T-cell (primary cell): Measurements from ENCODE around the gene SLC13A5. TPM values are rescaled to one million over a fixed set of nuclear protein-coding genes. Genes with fewer than 3 reads are reported as not detected.
"Not testable (repeated sequence)": the region's sequence is repeated elsewhere in the genome, so short reads cannot be mapped to it uniquely, and the experiment has no call there.

Experiments used
- ATAC-seq, 4 experiments: fragments of 200-7000 bp in 3 of 4; fragments of 150-1000 bp in 1 of 4; cut with Tn5 transposase; replicated peaks in 1 of 4; 1 replicate in 3 of 4; 2 replicates in 1 of 4; pipeline ENCODE4 v1.10.0; 2021; ENCODE audit warnings: moderate library complexity in 3 of 4, mild to moderate bottlenecking in 2 of 4, moderate number of reproducible peaks in 1 of 4
- CTCF ChIA-PET, 2 donors: fragments of 300-600 bp; sonication (Branson Sonifier 250); formaldehyde crosslinking; loops; one replicate each; lab custom pipeline; 2022; ENCODE audit warnings: antibody characterized with exemption in 2 of 2; lab: Charles Lee
- POLR2A ChIA-PET, 2 donors: fragments of 300-600 bp; sonication (Branson Sonifier 250); formaldehyde crosslinking; loops; one replicate each; lab custom pipeline; 2022; ENCODE audit warnings: antibody characterized with exemption in 2 of 2; lab: Charles Lee
- DNase-seq, 35 experiments: peaks; one replicate each; pipeline versions ENCODE4 v3.0.0 to v3.0.0-alpha.2; 2013 to 2023
- H3K27ac ChIP-seq: one replicate; pipeline ENCODE4 v1.5.1; 2013; ENCODE audit warnings: low read length
- H3K27me3 ChIP-seq, 2 experiments: replicated peaks in 1 of 2; 1 replicate in 1 of 2; 2 replicates in 1 of 2; pipeline versions ENCODE4 v1.6.1 to v1.7.0; 2013; ENCODE audit warnings: low read length in 1 of 2, mixed read lengths in 1 of 2; ENCODE audit not compliant: control insufficient read depth in 2 of 2, insufficient read depth in 2 of 2; ENCODE audit errors: extremely low read depth in 1 of 2
- H3K36me3 ChIP-seq, 2 donors: 1 replicate in 1 of 2; 2 replicates in 1 of 2; pipeline versions ENCODE4 v1.6.1 to v1.7.0; 2013; ENCODE audit warnings: low read length in 1 of 2; ENCODE audit not compliant: control insufficient read depth in 2 of 2, insufficient read depth in 1 of 2; ENCODE audit errors: extremely low read depth in 1 of 2
- H3K4me1 ChIP-seq, 2 experiments: 1 replicate in 1 of 2; 2 replicates in 1 of 2; pipeline versions ENCODE4 v1.6.1 to v1.7.0; 2013; ENCODE audit warnings: low read length in 2 of 2, mixed read lengths in 1 of 2; ENCODE audit not compliant: insufficient read depth in 2 of 2, control insufficient read depth in 1 of 2; ENCODE audit errors: extremely low read depth in 1 of 2
- H3K4me3 ChIP-seq, 2 donors: 1 replicate in 1 of 2; 2 replicates in 1 of 2; pipeline versions ENCODE4 v1.5.1 to v1.7.0; 2013; ENCODE audit warnings: mild to moderate bottlenecking in 2 of 2, low read length in 1 of 2, moderate library complexity in 1 of 2; ENCODE audit not compliant: control insufficient read depth in 1 of 2; ENCODE audit errors: extremely low read depth in 1 of 2
- H3K9me3 ChIP-seq: 2 replicates; pipeline ENCODE4 v1.7.0; 2013
- H3K27ac Mint-ChIP-seq, 2 donors: one replicate each; pipeline ENCODE4 v1.8.0; 2020 to 2021; ENCODE audit warnings: mild to moderate bottlenecking in 2 of 2, mixed read lengths in 2 of 2
- H3K27me3 Mint-ChIP-seq, 2 donors: one replicate each; pipeline ENCODE4 v1.8.0; 2021 to 2022; ENCODE audit warnings: mixed read lengths in 2 of 2
- H3K36me3 Mint-ChIP-seq: one replicate; pipeline ENCODE4 v1.8.0; 2021; ENCODE audit warnings: mixed read lengths
- H3K4me1 Mint-ChIP-seq, 3 donors: one replicate each; pipeline ENCODE4 v1.8.0; 2020 to 2022; ENCODE audit warnings: mixed read lengths in 3 of 3, mild to moderate bottlenecking in 1 of 3
- H3K4me3 Mint-ChIP-seq, 3 donors: one replicate each; pipeline ENCODE4 v1.8.0; 2020 to 2022; ENCODE audit warnings: mild to moderate bottlenecking in 3 of 3, mixed read lengths in 3 of 3, moderate library complexity in 3 of 3
- H3K9me3 Mint-ChIP-seq, 3 donors: one replicate each; pipeline ENCODE4 v1.8.0; 2020 to 2022; ENCODE audit warnings: mixed read lengths in 3 of 3
- WGBS: methylation state at CpG from one replicate; pipeline ENCODE4 v1.1.5; 2013; ENCODE audit warnings: missing lambda C conversion rate; ENCODE audit not compliant: insufficient coverage; 5-methylcytosine and 5-hydroxymethylcytosine counted together
- total RNA-seq, 35 experiments: library from RNA in 6 of 35; stranded (reverse) in 6 of 35; fragments of 120-200 nt in 1 of 35; gene quantifications; one replicate each; pipeline versions ENCODE4 v1.2.1 to v1.2.4 and lab custom pipeline; 2013 to 2026

SLC13A5 gene
- total RNA-seq, 5 donors from 2014 or later (not counting 1 experiment from before 2014, with no cell fraction given) = 0.13 TPM; not detected in 3

GRCh38 chr17:6660805-6661463 lies 52.2 kb downstream of the SLC13A5 start:
- DNase-seq = no peak
- no peak for ATAC-seq
- ChIA-PET POLR2A (interaction anchor here in 1 of 2 donors (0.6 kb wide), 1 partner anchor 23 kb away, joined by 4 read pairs; no protein-coding TSS in a partner anchor), CTCF (no interaction called here)
- Mint-ChIP-seq H3K4me1 (peaks cover 33 to 42% (median 39%) of the 10 kb centered on the region in 3 donors), H3K27ac (peak overlapping the region; percentile 37 to 58), H3K36me3 (peaks cover 5% of the 10 kb centered on the region), H3K27me3 (no peaks in the 10 kb centered on the region), H3K4me3 (peak overlapping the region in 1 of 3 donors; percentile 24), H3K9me3 (no peaks in the 10 kb centered on the region)
- Histone ChIP-seq H3K27ac (no peak overlapping the region), H3K4me3 (no peak overlapping the region), H3K27me3 (peaks cover 0 to 2% of the 10 kb centered on the region in 2 experiments), H3K9me3 (no peaks in the 10 kb centered on the region), H3K36me3 (no peaks in the 10 kb centered on the region), H3K4me1 (peaks cover 6 to 17% of the 10 kb centered on the region in 2 experiments)
- 26% methylated on average over 5 of the region's 11 CpGs for WGBS

- H3K27ac Mint-ChIP-seq = no peak overlapping the region
- no peak for ATAC-seq
- Histone ChIP-seq H3K4me1 (peaks cover 8 to 23% of the 10 kb centered on the region in 2 experiments), H3K4me3 (no peak overlapping the region), H3K27me3 (peaks cover 0 to 6% of the 10 kb centered on the region in 2 experiments), H3K36me3 (no peaks in the 10 kb centered on the region), H3K27ac (no peak overlapping the region), H3K9me3 (no peaks in the 10 kb centered on the region)
- H3K4me3 Mint-ChIP-seq = peak overlapping the region in 1 of 3 donors; percentile 29
- 92% methylated on average over 9 of the region's 9 CpGs for WGBS
- ChIA-PET CTCF (no interaction called here), POLR2A (no interaction called here)
- peaks cover 5% of the 10 kb centered on the region for H3K36me3 Mint-ChIP-seq
- peaks cover 37 to 46% (median 41%) of the 10 kb centered on the region in 3 donors for H3K4me1 Mint-ChIP-seq
- H3K27me3 Mint-ChIP-seq = no peaks in the 10 kb centered on the region
- no peak for DNase-seq
- no peaks in the 10 kb centered on the region for H3K9me3 Mint-ChIP-seq
These were observed 53.1 kb downstream of the SLC13A5 start for GRCh38 chr17:6660101-6660500.

- H3K4me3 ChIP-seq, H3K27ac ChIP-seq, CTCF ChIA-PET, H3K36me3 Mint-ChIP-seq, POLR2A ChIA-PET, DNase-seq, H3K9me3 ChIP-seq, H3K9me3 Mint-ChIP-seq, H3K27me3 Mint-ChIP-seq, ATAC-seq, H3K27ac Mint-ChIP-seq, H3K36me3 ChIP-seq: not testable (repeated sequence)
- no CpG with 5 or more reads among the region's 5 CpGs for WGBS
- Mint-ChIP-seq H3K4me3 (peak overlapping the region; percentile 15 to 94 (median 91)), H3K4me1 (peaks cover 47 to 58% (median 53%) of the 10 kb centered on the region in 3 donors)
- Histone ChIP-seq H3K4me1 (peaks cover 10 to 30% of the 10 kb centered on the region in 2 experiments), H3K27me3 (peaks cover 0 to 13% of the 10 kb centered on the region in 2 experiments)
These were observed 54.8 kb downstream of the SLC13A5 start for GRCh38 chr17:6658411-6658810.

GRCh38 chr17:6657633-6658287 lies 55.4 kb downstream of the SLC13A5 start:
- ChIA-PET CTCF (interaction anchor here in 1 of 2 donors (0.6 kb wide), 1 partner anchor 17 kb away, joined by 4 read pairs; the partner anchor contains the start of gene KIAA0753), POLR2A (no interaction called here)
- peak overlapping the region; percentile 55 to 60 for H3K4me3 ChIP-seq
- H3K36me3 Mint-ChIP-seq = peaks cover 8% of the 10 kb centered on the region
- H3K27ac ChIP-seq = peak overlapping the region; percentile 34
- H3K27me3 ChIP-seq = peaks cover 0 to 13% of the 10 kb centered on the region in 2 experiments
- peak overlapping the region; percentile 88 to 94 (median 91) for H3K4me3 Mint-ChIP-seq
- DNase-seq = no peak
- peak overlapping the region; percentile 79 to 88 for H3K27ac Mint-ChIP-seq
- H3K4me1 ChIP-seq = peaks cover 12 to 30% of the 10 kb centered on the region in 2 experiments
- H3K9me3 ChIP-seq = no peaks in the 10 kb centered on the region
- H3K27me3 Mint-ChIP-seq = no peaks in the 10 kb centered on the region
- H3K4me1 Mint-ChIP-seq = peaks cover 53 to 65% (median 59%) of the 10 kb centered on the region in 3 donors
- H3K9me3 Mint-ChIP-seq = no peaks in the 10 kb centered on the region
- no peak for ATAC-seq
- no peaks in the 10 kb centered on the region for H3K36me3 ChIP-seq
- WGBS = 84% methylated on average over 9 of the region's 18 CpGs

GRCh38 chr17:6656797-6657632 lies 56.2 kb downstream of the SLC13A5 start:
- Mint-ChIP-seq H3K4me1 (peaks cover 60 to 72% (median 66%) of the 10 kb centered on the region in 3 donors), H3K27ac (peak overlapping the region; percentile 79 to 88), H3K4me3 (peak overlapping the region; percentile 88 to 94 (median 91))
- peaks cover 18 to 38% of the 10 kb centered on the region in 2 experiments for H3K4me1 ChIP-seq
- H3K36me3 ChIP-seq, POLR2A ChIA-PET, H3K36me3 Mint-ChIP-seq, H3K9me3 ChIP-seq, H3K9me3 Mint-ChIP-seq, H3K27me3 Mint-ChIP-seq: not testable (repeated sequence)
- H3K27ac ChIP-seq = peak overlapping the region; percentile 34
- peak; percentile 37 to 79 (median 61) for DNase-seq
- 8% methylated on average over 19 of the region's 55 CpGs for WGBS
- peak overlapping the region; percentile 55 to 60 for H3K4me3 ChIP-seq
- peaks cover 0 to 13% of the 10 kb centered on the region in 2 experiments for H3K27me3 ChIP-seq
- CTCF ChIA-PET = interaction anchor here in 1 of 2 donors (0.6 kb wide), 1 partner anchor 17 kb away, joined by 4 read pairs; the partner anchor contains the start of gene KIAA0753
- ATAC-seq = peak; percentile 88 to 94 (median 92)
